ENCODE measurements around the gene PRLHR. TPM values are rescaled to one million over a fixed set of nuclear protein-coding genes. Genes with fewer than 3 reads are reported as not detected.

PRLHR gene
- total RNA-seq, 1 experiment from 2014 or later: not detected

DNA sequence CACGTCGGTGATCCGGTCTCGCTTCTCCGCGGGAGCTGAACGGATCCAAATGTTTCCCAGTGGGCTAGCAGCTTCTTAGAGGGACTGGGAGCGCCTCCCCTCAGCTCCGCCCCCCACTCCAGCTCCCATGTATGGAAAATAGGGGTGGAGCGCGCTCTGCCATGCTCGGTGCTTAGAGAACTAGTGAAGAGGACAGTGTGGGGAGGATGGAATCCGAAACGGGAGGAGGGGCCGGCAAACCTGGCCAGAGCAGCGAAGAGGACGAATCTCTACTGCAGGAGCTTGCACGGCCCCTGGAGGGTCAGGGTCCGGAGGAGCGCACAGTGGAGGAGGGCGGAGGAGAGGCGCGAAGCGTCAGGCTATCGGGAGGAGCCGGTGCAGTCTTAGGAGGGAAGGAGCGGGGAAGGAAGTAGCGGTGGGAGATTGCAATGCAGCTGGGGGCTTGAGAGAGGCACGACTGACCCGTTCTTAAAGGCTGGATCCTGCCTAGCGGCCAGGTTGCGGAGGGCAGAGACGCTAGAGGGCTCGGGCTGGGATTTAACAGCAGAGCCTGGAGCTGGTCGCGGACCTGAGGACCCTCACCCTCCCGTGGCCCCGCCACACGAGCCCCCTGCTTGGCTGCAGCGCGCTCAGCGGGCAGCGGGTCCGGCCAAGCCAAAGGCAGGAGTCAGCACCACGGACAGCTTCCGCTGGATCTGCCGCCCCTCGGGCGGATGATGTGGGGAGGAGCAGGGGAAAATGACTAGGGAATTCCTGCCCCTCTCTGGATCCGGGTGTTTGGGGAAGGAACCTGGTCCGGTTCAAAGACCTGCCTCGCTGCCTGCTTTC, at the start of gene PRLHR (continued):
- TF ChIP-seq, protein P1, sequence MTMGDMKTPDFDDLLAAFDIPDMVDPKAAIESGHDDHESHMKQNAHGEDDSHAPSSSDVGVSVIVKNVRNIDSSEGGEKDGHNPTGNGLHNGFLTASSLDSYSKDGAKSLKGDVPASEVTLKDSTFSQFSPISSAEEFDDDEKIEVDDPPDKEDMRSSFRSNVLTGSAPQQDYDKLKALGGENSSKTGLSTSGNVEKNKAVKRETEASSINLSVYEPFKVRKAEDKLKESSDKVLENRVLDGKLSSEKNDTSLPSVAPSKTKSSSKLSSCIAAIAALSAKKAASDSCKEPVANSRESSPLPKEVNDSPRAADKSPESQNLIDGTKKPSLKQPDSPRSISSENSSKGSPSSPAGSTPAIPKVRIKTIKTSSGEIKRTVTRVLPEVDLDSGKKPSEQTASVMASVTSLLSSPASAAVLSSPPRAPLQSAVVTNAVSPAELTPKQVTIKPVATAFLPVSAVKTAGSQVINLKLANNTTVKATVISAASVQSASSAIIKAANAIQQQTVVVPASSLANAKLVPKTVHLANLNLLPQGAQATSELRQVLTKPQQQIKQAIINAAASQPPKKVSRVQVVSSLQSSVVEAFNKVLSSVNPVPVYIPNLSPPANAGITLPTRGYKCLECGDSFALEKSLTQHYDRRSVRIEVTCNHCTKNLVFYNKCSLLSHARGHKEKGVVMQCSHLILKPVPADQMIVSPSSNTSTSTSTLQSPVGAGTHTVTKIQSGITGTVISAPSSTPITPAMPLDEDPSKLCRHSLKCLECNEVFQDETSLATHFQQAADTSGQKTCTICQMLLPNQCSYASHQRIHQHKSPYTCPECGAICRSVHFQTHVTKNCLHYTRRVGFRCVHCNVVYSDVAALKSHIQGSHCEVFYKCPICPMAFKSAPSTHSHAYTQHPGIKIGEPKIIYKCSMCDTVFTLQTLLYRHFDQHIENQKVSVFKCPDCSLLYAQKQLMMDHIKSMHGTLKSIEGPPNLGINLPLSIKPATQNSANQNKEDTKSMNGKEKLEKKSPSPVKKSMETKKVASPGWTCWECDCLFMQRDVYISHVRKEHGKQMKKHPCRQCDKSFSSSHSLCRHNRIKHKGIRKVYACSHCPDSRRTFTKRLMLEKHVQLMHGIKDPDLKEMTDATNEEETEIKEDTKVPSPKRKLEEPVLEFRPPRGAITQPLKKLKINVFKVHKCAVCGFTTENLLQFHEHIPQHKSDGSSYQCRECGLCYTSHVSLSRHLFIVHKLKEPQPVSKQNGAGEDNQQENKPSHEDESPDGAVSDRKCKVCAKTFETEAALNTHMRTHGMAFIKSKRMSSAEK (CRISPR knock-in tag; IDR thresholded peaks at IDR 0.05; ENCODE audit: borderline replicate concordance): no peak
- TF ChIP-seq, protein P2, sequence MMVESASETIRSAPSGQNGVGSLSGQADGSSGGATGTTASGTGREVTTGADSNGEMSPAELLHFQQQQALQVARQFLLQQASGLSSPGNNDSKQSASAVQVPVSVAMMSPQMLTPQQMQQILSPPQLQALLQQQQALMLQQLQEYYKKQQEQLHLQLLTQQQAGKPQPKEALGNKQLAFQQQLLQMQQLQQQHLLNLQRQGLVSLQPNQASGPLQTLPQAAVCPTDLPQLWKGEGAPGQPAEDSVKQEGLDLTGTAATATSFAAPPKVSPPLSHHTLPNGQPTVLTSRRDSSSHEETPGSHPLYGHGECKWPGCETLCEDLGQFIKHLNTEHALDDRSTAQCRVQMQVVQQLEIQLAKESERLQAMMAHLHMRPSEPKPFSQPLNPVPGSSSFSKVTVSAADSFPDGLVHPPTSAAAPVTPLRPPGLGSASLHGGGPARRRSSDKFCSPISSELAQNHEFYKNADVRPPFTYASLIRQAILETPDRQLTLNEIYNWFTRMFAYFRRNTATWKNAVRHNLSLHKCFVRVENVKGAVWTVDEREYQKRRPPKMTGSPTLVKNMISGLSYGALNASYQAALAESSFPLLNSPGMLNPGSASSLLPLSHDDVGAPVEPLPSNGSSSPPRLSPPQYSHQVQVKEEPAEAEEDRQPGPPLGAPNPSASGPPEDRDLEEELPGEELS (CRISPR knock-in tag; IDR thresholded peaks at IDR 0.05): peak; percentile 97
- TF ChIP-seq RORB (CRISPR knock-in tag; IDR thresholded peaks at IDR 0.05): no peak
- TF ChIP-seq MLX (CRISPR knock-in tag; IDR thresholded peaks at IDR 0.05): no peak
- TF ChIP-seq MXD4 (CRISPR knock-in tag; IDR thresholded peaks at IDR 0.05; ENCODE audit: borderline replicate concordance): no peak
- TF ChIP-seq, protein P3, sequence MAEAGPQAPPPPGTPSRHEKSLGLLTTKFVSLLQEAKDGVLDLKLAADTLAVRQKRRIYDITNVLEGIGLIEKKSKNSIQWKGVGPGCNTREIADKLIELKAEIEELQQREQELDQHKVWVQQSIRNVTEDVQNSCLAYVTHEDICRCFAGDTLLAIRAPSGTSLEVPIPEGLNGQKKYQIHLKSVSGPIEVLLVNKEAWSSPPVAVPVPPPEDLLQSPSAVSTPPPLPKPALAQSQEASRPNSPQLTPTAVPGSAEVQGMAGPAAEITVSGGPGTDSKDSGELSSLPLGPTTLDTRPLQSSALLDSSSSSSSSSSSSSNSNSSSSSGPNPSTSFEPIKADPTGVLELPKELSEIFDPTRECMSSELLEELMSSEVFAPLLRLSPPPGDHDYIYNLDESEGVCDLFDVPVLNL (CRISPR knock-in tag; IDR thresholded peaks at IDR 0.05; ENCODE audit: borderline replicate concordance, low read depth): no peak
- TF ChIP-seq ESRRA (CRISPR knock-in tag; IDR thresholded peaks at IDR 0.05; ENCODE audit: borderline replicate concordance): peak; percentile 95
- peak; percentile 89; the same call in 1 of the 2 replicates for TF ChIP-seq MYBL2 (CRISPR knock-in tag; IDR thresholded peaks at IDR 0.05)
- TF ChIP-seq ERG (CRISPR knock-in tag; IDR thresholded peaks at IDR 0.05): no peak
- no peak for TF ChIP-seq ZNF138 (CRISPR knock-in tag; conservative IDR thresholded peaks at IDR 0.05)
- TF ChIP-seq NFATC4 (CRISPR knock-in tag; IDR thresholded peaks at IDR 0.05): no peak
- TF ChIP-seq, protein P4, sequence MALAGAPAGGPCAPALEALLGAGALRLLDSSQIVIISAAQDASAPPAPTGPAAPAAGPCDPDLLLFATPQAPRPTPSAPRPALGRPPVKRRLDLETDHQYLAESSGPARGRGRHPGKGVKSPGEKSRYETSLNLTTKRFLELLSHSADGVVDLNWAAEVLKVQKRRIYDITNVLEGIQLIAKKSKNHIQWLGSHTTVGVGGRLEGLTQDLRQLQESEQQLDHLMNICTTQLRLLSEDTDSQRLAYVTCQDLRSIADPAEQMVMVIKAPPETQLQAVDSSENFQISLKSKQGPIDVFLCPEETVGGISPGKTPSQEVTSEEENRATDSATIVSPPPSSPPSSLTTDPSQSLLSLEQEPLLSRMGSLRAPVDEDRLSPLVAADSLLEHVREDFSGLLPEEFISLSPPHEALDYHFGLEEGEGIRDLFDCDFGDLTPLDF (CRISPR knock-in tag; IDR thresholded peaks at IDR 0.05): no peak

DNA sequence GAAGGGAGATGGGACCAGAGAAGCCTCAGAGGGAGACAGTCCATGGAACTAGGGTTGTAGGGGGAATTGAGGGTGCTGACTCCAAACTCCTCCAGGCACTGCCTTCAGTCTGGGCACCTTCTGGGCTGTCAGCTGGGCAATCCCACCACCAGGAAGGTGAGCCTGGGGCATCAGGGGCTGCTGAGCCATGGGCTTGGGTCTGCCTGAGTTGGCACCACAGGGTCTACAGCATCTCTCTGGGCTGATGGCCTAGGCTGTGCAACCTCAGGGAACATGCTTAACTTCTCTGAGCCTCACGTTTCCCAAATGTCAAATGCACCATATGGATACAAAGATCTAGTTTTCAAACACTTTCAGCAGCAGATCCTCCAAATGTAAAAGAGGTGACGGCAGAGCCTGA, 46.8 kb upstream of the PRLHR start:
- ATAC-seq: no peak
- no peak overlapping the region for H3K27ac Mint-ChIP-seq
- POLR2A ChIA-PET: no interaction called here
- no peak for DNase-seq (ENCODE audit: low spot score)
- peaks cover 21% of the 10 kb centered on the region for H3K36me3 Mint-ChIP-seq
- peaks cover 15% of the 10 kb centered on the region for H3K4me1 Mint-ChIP-seq
- peaks cover 34% of the 10 kb centered on the region for H3K27me3 Mint-ChIP-seq (ENCODE audit: low read depth)
- CTCF ChIA-PET: no interaction called here
- no peak overlapping the region for H3K4me3 Mint-ChIP-seq
- H3K9me3 Mint-ChIP-seq: peaks cover 26% of the 10 kb centered on the region
- TF ChIP-seq ZBTB43 (CRISPR knock-in tag; IDR thresholded peaks at IDR 0.05): no peak
- TF ChIP-seq ARID4B (CRISPR knock-in tag; IDR thresholded peaks at IDR 0.05; ENCODE audit: borderline replicate concordance): no peak
- TF ChIP-seq MXD4 (CRISPR knock-in tag; IDR thresholded peaks at IDR 0.05; ENCODE audit: borderline replicate concordance): no peak
- TF ChIP-seq, protein P2 (CRISPR knock-in tag; IDR thresholded peaks at IDR 0.05): no peak
